IMR-90 (cell line): ENCODE data around the gene MARVELD2. TPM values are rescaled to one million over a fixed set of nuclear protein-coding genes. Genes with fewer than 3 reads are reported as not detected.

Experiments
- ATAC-seq: fragments of 200-7000 bp; cut with Tn5 transposase; 2 replicates; pipeline ENCODE4 v1.9.1; 2020; ENCODE audit warnings: low read depth, mild to moderate bottlenecking, moderate library complexity
- BruUV-seq: library from RNA; stranded (reverse); fragments of 400-500 nt; replicated peaks from 2 replicates; lab custom pipeline; 2021; lab: Mats Ljungman, UMichigan
- CTCF ChIA-PET: fragments of 300-600 bp; formaldehyde crosslinking; extraction: SDS; loops from one replicate; lab custom pipeline; 2021; ENCODE audit warnings: antibody characterized with exemption; lab: Yijun Ruan, JAX
- POLR2A ChIA-PET: fragments of 300-600 bp; sonication (Branson Sonifier 250); formaldehyde crosslinking; loops from one replicate; lab custom pipeline; 2022; ENCODE audit warnings: antibody characterized with exemption; ENCODE audit not compliant: unreplicated experiment; lab: Charles Lee
- DNase-seq: peaks from one replicate; pipeline ENCODE4 v3.0.0; 2013
- H2AFZ ChIP-seq: replicated peaks from 2 replicates; pipeline ENCODE3; 2013; ENCODE audit warnings: low read length, mild to moderate bottlenecking; ENCODE audit not compliant: poor library complexity
- H2AK5ac ChIP-seq: 2 replicates; pipeline ENCODE4 v1.6.1; 2013; ENCODE audit warnings: low read depth, low read length, inconsistent platforms
- H2AK9ac ChIP-seq: replicated peaks from 2 replicates; pipeline ENCODE3; 2013; ENCODE audit warnings: mild to moderate bottlenecking, low read depth, low read length, moderate library complexity; ENCODE audit not compliant: poor library complexity
- H2BK120ac ChIP-seq: 2 replicates; pipeline ENCODE4 v1.6.1; 2013; ENCODE audit warnings: low read depth, low read length, inconsistent platforms
- H2BK15ac ChIP-seq: 3 replicates; pipeline ENCODE4 v1.6.1; 2013; ENCODE audit warnings: low read depth, low read length, inconsistent platforms
- H2BK20ac ChIP-seq: 2 replicates; pipeline ENCODE4 v1.6.1; 2013; ENCODE audit warnings: low read depth, mild to moderate bottlenecking, inconsistent platforms, low read length, moderate library complexity
- H2BK5ac ChIP-seq: 2 replicates; pipeline ENCODE4 v1.6.1; 2013; ENCODE audit warnings: mild to moderate bottlenecking, low read depth, low read length, inconsistent platforms; ENCODE audit not compliant: poor library complexity, severe bottlenecking
- H3K14ac ChIP-seq: replicated peaks from 2 replicates; pipeline ENCODE4 v1.6.1; 2013; ENCODE audit warnings: low read depth, low read length, inconsistent platforms
- H3K18ac ChIP-seq: 2 replicates; pipeline ENCODE4 v1.6.1; 2013; ENCODE audit warnings: low read depth, low read length, control low read depth
- H3K23ac ChIP-seq: 2 replicates; pipeline ENCODE4 v1.6.1; 2013; ENCODE audit warnings: low read depth, low read length, inconsistent platforms
- H3K27ac ChIP-seq: 2 replicates; pipeline ENCODE4 v1.5.1; 2013; ENCODE audit warnings: mild to moderate bottlenecking, control low read depth, low read length; ENCODE audit not compliant: insufficient read depth
- H3K27me3 ChIP-seq: 2 replicates; pipeline ENCODE4 v1.6.1; 2013; ENCODE audit warnings: low read length; ENCODE audit not compliant: control insufficient read depth, insufficient read depth
- H3K36me3 ChIP-seq: 2 replicates; pipeline ENCODE4 v1.6.1; 2013; ENCODE audit warnings: low read length, mixed read lengths; ENCODE audit not compliant: control insufficient read depth, insufficient read depth
- H3K4ac ChIP-seq: 2 replicates; pipeline ENCODE4 v1.6.1; 2013; ENCODE audit warnings: low read depth, low read length, inconsistent platforms
- H3K4me1 ChIP-seq: 2 replicates; pipeline ENCODE4 v1.6.1; 2013; ENCODE audit warnings: low read length, mixed read lengths; ENCODE audit not compliant: control insufficient read depth, insufficient read depth
- H3K4me2 ChIP-seq: 2 replicates; pipeline ENCODE4 v1.6.1; 2013; ENCODE audit warnings: low read depth, mild to moderate bottlenecking, control low read depth, low read length, moderate library complexity
- H3K4me3 ChIP-seq: 2 replicates; pipeline ENCODE4 v1.5.1; 2013; ENCODE audit warnings: low read depth, mild to moderate bottlenecking, control low read depth, low read length, moderate library complexity; ENCODE audit not compliant: insufficient read depth
- H3K56ac ChIP-seq: 2 replicates; pipeline ENCODE4 v1.6.1; 2013; ENCODE audit warnings: low read length, inconsistent platforms; ENCODE audit not compliant: insufficient read depth; ENCODE audit errors: extremely low read depth
- H3K79me1 ChIP-seq, 2 experiments: 2 replicates each; pipeline ENCODE4 v1.6.1; 2013; ENCODE audit warnings: low read length in 2 of 2, inconsistent platforms in 1 of 2, low read depth in 1 of 2
- H3K9ac ChIP-seq: 2 replicates; pipeline ENCODE4 v1.6.1; 2013; ENCODE audit warnings: low read depth, low read length, control low read depth
- H3K9me1 ChIP-seq: 2 replicates; pipeline ENCODE4 v1.6.1; 2013; ENCODE audit warnings: low read length, inconsistent platforms; ENCODE audit not compliant: insufficient read depth
- H3K9me3 ChIP-seq: 2 replicates; pipeline ENCODE4 v1.6.1; 2013; ENCODE audit warnings: low read length; ENCODE audit not compliant: control insufficient read depth, insufficient read depth
- H4K20me1 ChIP-seq: 2 replicates; pipeline ENCODE4 v1.6.1; 2013; ENCODE audit warnings: low read length, inconsistent platforms; ENCODE audit not compliant: insufficient read depth
- H4K5ac ChIP-seq: 2 replicates; pipeline ENCODE4 v1.6.1; 2013; ENCODE audit warnings: mild to moderate bottlenecking, low read depth, low read length, control low read depth
- H4K8ac ChIP-seq, 2 experiments: 2 replicates each; pipeline ENCODE4 v1.6.1; 2013; ENCODE audit warnings: low read depth in 2 of 2, low read length in 2 of 2, control low read depth in 1 of 2, inconsistent platforms in 1 of 2
- H4K91ac ChIP-seq: 2 replicates; pipeline ENCODE4 v1.6.1; 2013; ENCODE audit warnings: low read depth, low read length, inconsistent platforms; ENCODE audit not compliant: insufficient read depth
- CEBPB ChIP-seq: IDR thresholded peaks from 2 replicates; pipeline ENCODE4 v1.6.1; 2012; ENCODE audit warnings: low read depth, low read length, improper control_type of control experiment
- CHD1 ChIP-seq: IDR thresholded peaks from 2 replicates; pipeline ENCODE4 v1.6.1; 2012; ENCODE audit warnings: low read depth, low read length, improper control_type of control experiment
- FOS ChIP-seq: fragments of 150-350 bp; IDR thresholded peaks from 2 replicates; pipeline ENCODE4 v1.6.1; 2016; ENCODE audit warnings: low read depth, low read length
- MAFK ChIP-seq: IDR thresholded peaks from 2 replicates; pipeline ENCODE4 v1.6.1; 2012; ENCODE audit warnings: low read depth, low read length, improper control_type of control experiment
- MAZ ChIP-seq: IDR thresholded peaks from 2 replicates; pipeline ENCODE4 v1.6.1; 2012; ENCODE audit warnings: low read depth, mild to moderate bottlenecking, low read length, improper control_type of control experiment, moderate library complexity, borderline replicate concordance
- MXI1 ChIP-seq: IDR thresholded peaks from 2 replicates; pipeline ENCODE4 v1.6.1; 2012; ENCODE audit warnings: low read depth, mild to moderate bottlenecking, low read length, moderate library complexity, borderline replicate concordance
- NFE2L2 ChIP-seq: fragments of 150-350 bp; IDR thresholded peaks from 2 replicates; pipeline ENCODE4 v1.6.1; 2016; ENCODE audit warnings: low read depth, mild to moderate bottlenecking, low read length
- RCOR1 ChIP-seq: IDR thresholded peaks from 2 replicates; pipeline ENCODE4 v1.6.1; 2012; ENCODE audit warnings: mild to moderate bottlenecking, low read length, improper control_type of control experiment; ENCODE audit not compliant: insufficient replicate concordance
- RFX5 ChIP-seq: IDR thresholded peaks from 2 replicates; pipeline ENCODE4 v1.8.0; 2012; ENCODE audit warnings: low read depth, mild to moderate bottlenecking, low read length, moderate library complexity
- WGBS, 2 experiments: methylation state at CpG; one replicate each; pipeline versions ENCODE4 v1.1.5 to v1.1.7; 2013; ENCODE audit warnings: missing lambda C conversion rate in 2 of 2; ENCODE audit not compliant: insufficient read length in 1 of 2; ENCODE audit errors: extremely low coverage in 2 of 2; 5-methylcytosine and 5-hydroxymethylcytosine counted together
- dilution Hi-C: fragments of 300-500 bp; cut with HindIII; formaldehyde crosslinking; loops from one replicate; pipeline ENCODE4 v1.14.3; 2018; ENCODE audit warnings: low sequenced_read_pairs; ENCODE audit not compliant: unreplicated experiment
- in situ Hi-C: fragments of 300-500 bp; cut with MboI; formaldehyde crosslinking; loops from 3 replicates; pipeline ENCODE4 v1.14.3; 2019; ENCODE audit warnings: low sequenced_read_pairs, inconsistent platforms, mixed read lengths
- intact Hi-C: fragments of 100-400 bp; cut with micrococcal nuclease; formaldehyde crosslinking; loops from 2 replicates; pipeline ENCODE4 v1.10.0; 2022
- polyA plus RNA-seq, 3 experiments: library from polyadenylated mRNA; depleted of rRNA; stranded (reverse); fragments of >200 nt; gene quantifications; 2 replicates each; pipeline ENCODE4 v1.2.3, GENCODE V29; 2012; ENCODE audit warnings: low replicate concordance in 1 of 3
- total RNA-seq: library from RNA; depleted of rRNA; stranded (reverse); fragments of >200 nt; gene quantifications from 2 replicates; pipeline ENCODE4 v1.2.3, GENCODE V29; 2012
- TF ChIP-seq, protein P1 (sequence below): fragments of 150-350 bp; IDR thresholded peaks from 2 replicates; pipeline ENCODE4 v1.6.1; 2017; ENCODE audit warnings: mild to moderate bottlenecking, antibody characterized with exemption, low read length, low read depth
- TF ChIP-seq, protein P2 (sequence below): fragments of 150-350 bp; IDR thresholded peaks from 2 replicates; pipeline ENCODE4 v1.6.1; 2016; ENCODE audit warnings: low read depth, mild to moderate bottlenecking, low read length, moderate library complexity, borderline replicate concordance

Gene MARVELD2
- total and polyA plus RNA-seq, 2 of the 4 experiments (the other 2 are of a cell fraction), result 0.51 to 0.54 TPM

DNA sequence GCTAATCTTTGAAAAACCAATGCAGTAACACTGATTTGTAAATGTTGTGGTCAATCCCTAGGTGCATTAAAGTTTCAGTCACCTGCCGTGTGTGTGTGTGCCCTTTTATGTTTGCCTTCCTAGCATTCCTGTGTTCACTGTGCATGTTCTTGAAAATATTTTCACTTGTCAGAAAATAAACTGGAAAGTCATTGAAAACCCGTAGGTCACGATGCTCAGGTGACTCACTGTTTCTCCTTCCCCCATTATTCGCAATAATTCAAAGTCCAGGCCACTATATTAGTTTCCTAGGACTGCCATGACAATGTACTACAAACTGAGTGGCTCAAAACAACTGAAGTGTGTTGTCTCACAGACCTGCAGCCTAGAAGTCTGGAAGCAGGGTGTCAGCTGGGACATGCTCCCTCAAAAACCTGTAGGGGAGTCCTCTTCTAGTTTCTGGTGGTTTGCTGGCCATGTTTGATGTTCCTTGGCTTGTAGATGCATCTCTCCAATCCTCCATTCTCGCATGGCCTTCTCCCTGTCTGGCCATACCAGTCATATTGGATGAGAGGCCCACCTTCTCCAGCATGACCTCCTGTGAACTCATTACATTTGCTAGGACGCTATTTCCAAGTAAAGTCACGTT, 29.3 kb downstream of the MARVELD2 start:
- H2AK9ac ChIP-seq, result no peak overlapping the region
- ChIA-PET CTCF (no interaction called here), POLR2A (no interaction called here)
- H3K23ac ChIP-seq, result no peak overlapping the region
- H4K5ac ChIP-seq, result no peak overlapping the region
- no peaks in the 10 kb centered on the region for H3K9me1 ChIP-seq
- no peak overlapping the region for H4K91ac ChIP-seq
- intact Hi-C loops, result loop anchor here (10.0 kb wide), 1 partner anchor 51 kb away; the partner anchor contains the start of gene OCLN
- ATAC-seq (no peak), DNase-seq (no peak)
- no peaks in the 10 kb centered on the region for H3K4me1 ChIP-seq
- no peak overlapping the region for H2BK120ac ChIP-seq
- no peaks in the 10 kb centered on the region for H4K20me1 ChIP-seq
- no peak overlapping the region for H3K56ac ChIP-seq
- no peaks in the 10 kb centered on the region for H3K36me3 ChIP-seq
- WGBS, 2 experiments, result 93% methylated on average over 4 of the region's 7 CpGs; no CpG with 5 or more reads in 1 of the 2 experiments
- no peak overlapping the region for H3K27ac ChIP-seq
- no peak overlapping the region for H3K4me3 ChIP-seq
- TF ChIP-seq CEBPB, result no peak
- no peak for TF ChIP-seq CHD1
- TF ChIP-seq, protein P1, sequence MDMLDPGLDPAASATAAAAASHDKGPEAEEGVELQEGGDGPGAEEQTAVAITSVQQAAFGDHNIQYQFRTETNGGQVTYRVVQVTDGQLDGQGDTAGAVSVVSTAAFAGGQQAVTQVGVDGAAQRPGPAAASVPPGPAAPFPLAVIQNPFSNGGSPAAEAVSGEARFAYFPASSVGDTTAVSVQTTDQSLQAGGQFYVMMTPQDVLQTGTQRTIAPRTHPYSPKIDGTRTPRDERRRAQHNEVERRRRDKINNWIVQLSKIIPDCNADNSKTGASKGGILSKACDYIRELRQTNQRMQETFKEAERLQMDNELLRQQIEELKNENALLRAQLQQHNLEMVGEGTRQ, result no peak
- TF ChIP-seq NFE2L2, result no peak
- TF ChIP-seq RFX5, result no peak
- TF ChIP-seq RCOR1, result no peak
- TF ChIP-seq MXI1, result no peak
- no peak for TF ChIP-seq MAFK
- TF ChIP-seq FOS, result no peak
- TF ChIP-seq, protein P2, sequence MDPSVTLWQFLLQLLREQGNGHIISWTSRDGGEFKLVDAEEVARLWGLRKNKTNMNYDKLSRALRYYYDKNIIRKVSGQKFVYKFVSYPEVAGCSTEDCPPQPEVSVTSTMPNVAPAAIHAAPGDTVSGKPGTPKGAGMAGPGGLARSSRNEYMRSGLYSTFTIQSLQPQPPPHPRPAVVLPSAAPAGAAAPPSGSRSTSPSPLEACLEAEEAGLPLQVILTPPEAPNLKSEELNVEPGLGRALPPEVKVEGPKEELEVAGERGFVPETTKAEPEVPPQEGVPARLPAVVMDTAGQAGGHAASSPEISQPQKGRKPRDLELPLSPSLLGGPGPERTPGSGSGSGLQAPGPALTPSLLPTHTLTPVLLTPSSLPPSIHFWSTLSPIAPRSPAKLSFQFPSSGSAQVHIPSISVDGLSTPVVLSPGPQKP, result no peak
- TF ChIP-seq MAZ, result no peak
- H3K27me3 ChIP-seq, result no peaks in the 10 kb centered on the region
- H3K9ac ChIP-seq, result no peak overlapping the region
- dilution Hi-C loops, result no loop called here
- H3K4me2 ChIP-seq, result no peak overlapping the region
- H3K14ac ChIP-seq, result no peak overlapping the region
- BruUV-seq, result no TSS peak
- H3K18ac ChIP-seq, result no peak overlapping the region
- H3K4ac ChIP-seq, result no peak overlapping the region
- H2AK5ac ChIP-seq, result no peak overlapping the region
- no peak overlapping the region for H2BK5ac ChIP-seq
- H2AFZ ChIP-seq, result no peak overlapping the region
- no peak overlapping the region for H2BK20ac ChIP-seq
- in situ Hi-C loops, result no loop called here
- H2BK15ac ChIP-seq, result no peak overlapping the region
- H3K79me1 ChIP-seq, result no peaks in the 10 kb centered on the region
- no peak overlapping the region for H4K8ac ChIP-seq
- H3K9me3 ChIP-seq, result no peaks in the 10 kb centered on the region
